Neural cell (in vitro differentiated cells): ENCODE data around the gene FGF21. TPM values are rescaled to one million over a fixed set of nuclear protein-coding genes. Genes with fewer than 3 reads are reported as not detected.

Source experiments
- H2AFZ ChIP-seq: fragments of 200-600, 300-800 bp; sonication (generic), shearing (Covaris generic); 2 replicates; pipeline ENCODE4 v1.6.0; 2014; ENCODE audit warnings: low read depth, mild to moderate bottlenecking, antibody characterized with exemption, low read length, moderate library complexity
- H3F3A ChIP-seq: fragments of 200-600 bp; shearing (Covaris generic); 2 replicates; pipeline ENCODE4 v1.6.1; 2016; ENCODE audit warnings: mild to moderate bottlenecking, moderate library complexity, mixed read lengths, antibody characterized with exemption, low read length; ENCODE audit not compliant: insufficient read depth, poor library complexity, severe bottlenecking
- H3K27ac ChIP-seq: fragments of 200-600, 300-800 bp; sonication (generic), shearing (Covaris generic); 2 replicates; pipeline ENCODE4 v1.5.1; 2014; ENCODE audit warnings: mild to moderate bottlenecking, low read length, moderate library complexity
- H3K27me3 ChIP-seq: fragments of 300-800, 200-600 bp; sonication (generic), shearing (Covaris generic); 2 replicates; pipeline ENCODE4 v1.6.0; 2014; ENCODE audit warnings: mild to moderate bottlenecking, low read depth, low read length, moderate library complexity; ENCODE audit not compliant: insufficient read depth
- H3K36me3 ChIP-seq: fragments of 300-800, 200-600 bp; sonication (generic), shearing (Covaris generic); 2 replicates; pipeline ENCODE4 v1.5.1; 2014; ENCODE audit warnings: mild to moderate bottlenecking, antibody characterized with exemption, low read length, moderate library complexity; ENCODE audit not compliant: insufficient read depth
- H3K4me2 ChIP-seq: fragments of 300-800, 200-600 bp; sonication (generic), shearing (Covaris generic); 2 replicates; pipeline ENCODE4 v1.6.0; 2014; ENCODE audit warnings: mild to moderate bottlenecking, low read length
- H3K4me3 ChIP-seq: fragments of 300-800, 200-600 bp; sonication (generic), shearing (Covaris generic); 2 replicates; pipeline ENCODE4 v1.5.1; 2014; ENCODE audit warnings: mild to moderate bottlenecking, low read length, moderate library complexity
- H3K79me2 ChIP-seq: fragments of 200-600 bp; shearing (Covaris generic); replicated peaks from 2 replicates; pipeline ENCODE4 v1.6.0; 2014; ENCODE audit warnings: mild to moderate bottlenecking, low read length, moderate library complexity; ENCODE audit not compliant: insufficient read depth
- H3K9ac ChIP-seq: fragments of 300-800, 200-600 bp; sonication (generic), shearing (Covaris generic); 2 replicates; pipeline ENCODE4 v1.6.1; 2016; ENCODE audit warnings: mild to moderate bottlenecking, low read length, mixed read lengths
- H3K9me2 ChIP-seq: fragments of 200-600 bp; shearing (Covaris generic); 2 replicates; pipeline ENCODE4 v1.6.1; 2016; ENCODE audit warnings: mild to moderate bottlenecking, low read length, mixed read lengths; ENCODE audit not compliant: insufficient read depth
- H3K9me3 ChIP-seq: fragments of 200-600, 300-800 bp; sonication (generic), shearing (Covaris generic); 2 replicates; pipeline ENCODE4 v1.6.1; 2016; ENCODE audit warnings: mild to moderate bottlenecking, mixed run types, low read length, moderate library complexity, mixed read lengths
- H4K20me1 ChIP-seq: fragments of 200-600 bp; shearing (Covaris generic); 2 replicates; pipeline ENCODE4 v1.6.1; 2016; ENCODE audit warnings: mild to moderate bottlenecking, mixed run types; ENCODE audit not compliant: insufficient read depth
- EP300 ChIP-seq: fragments of 450-650 bp; conservative IDR thresholded peaks from 2 replicates; pipeline ENCODE4 v1.6.1; 2014; ENCODE audit warnings: antibody characterized with exemption, mild to moderate bottlenecking, moderate library complexity; ENCODE audit not compliant: poor library complexity, severe bottlenecking
- EZH2 ChIP-seq: fragments of 200-600, 300-800 bp; shearing (Covaris generic), sonication (generic); IDR thresholded peaks from 2 replicates; pipeline ENCODE4 v1.6.1; 2014; ENCODE audit warnings: antibody characterized with exemption, low read length, borderline replicate concordance, mild to moderate bottlenecking; ENCODE audit not compliant: insufficient read depth, poor library complexity, severe bottlenecking
- MXI1 ChIP-seq: fragments of 450-650 bp; conservative IDR thresholded peaks from 2 replicates; pipeline ENCODE4 v1.6.1; 2014; ENCODE audit warnings: antibody characterized with exemption, mild to moderate bottlenecking; ENCODE audit not compliant: poor library complexity, severe bottlenecking
- POLR2AphosphoS5 ChIP-seq: IDR thresholded peaks from 2 replicates; pipeline ENCODE4 v1.6.1; 2012
- RAD21 ChIP-seq: fragments of 450-650 bp; conservative IDR thresholded peaks from 2 replicates; pipeline ENCODE4 v1.6.1; 2014; ENCODE audit warnings: antibody characterized with exemption, mild to moderate bottlenecking, moderate library complexity
- SMC3 ChIP-seq: fragments of 450-650 bp; conservative IDR thresholded peaks from 2 replicates; pipeline ENCODE4 v1.6.1; 2014; ENCODE audit warnings: antibody characterized with exemption, mild to moderate bottlenecking, moderate library complexity; ENCODE audit not compliant: poor library complexity
- polyA plus RNA-seq: library from polyadenylated mRNA; depleted of rRNA; stranded (reverse); fragments of >200 nt; gene quantifications from 2 replicates; pipeline ENCODE4 v1.2.3, GENCODE V29; 2014
- TF ChIP-seq, protein P1 (sequence below): fragments of 450-650 bp; IDR thresholded peaks from 2 replicates; pipeline ENCODE4 v1.5.1; 2014; ENCODE audit warnings: antibody characterized with exemption, mild to moderate bottlenecking, moderate library complexity; ENCODE audit not compliant: poor library complexity, severe bottlenecking
- TF ChIP-seq, protein P2 (sequence below): IDR thresholded peaks from 2 replicates; pipeline ENCODE4 v1.6.1; 2012; ENCODE audit warnings: borderline replicate concordance

Gene FGF21
- polyA plus RNA-seq, 1 donor from 2014 or later = not detected

DNA sequence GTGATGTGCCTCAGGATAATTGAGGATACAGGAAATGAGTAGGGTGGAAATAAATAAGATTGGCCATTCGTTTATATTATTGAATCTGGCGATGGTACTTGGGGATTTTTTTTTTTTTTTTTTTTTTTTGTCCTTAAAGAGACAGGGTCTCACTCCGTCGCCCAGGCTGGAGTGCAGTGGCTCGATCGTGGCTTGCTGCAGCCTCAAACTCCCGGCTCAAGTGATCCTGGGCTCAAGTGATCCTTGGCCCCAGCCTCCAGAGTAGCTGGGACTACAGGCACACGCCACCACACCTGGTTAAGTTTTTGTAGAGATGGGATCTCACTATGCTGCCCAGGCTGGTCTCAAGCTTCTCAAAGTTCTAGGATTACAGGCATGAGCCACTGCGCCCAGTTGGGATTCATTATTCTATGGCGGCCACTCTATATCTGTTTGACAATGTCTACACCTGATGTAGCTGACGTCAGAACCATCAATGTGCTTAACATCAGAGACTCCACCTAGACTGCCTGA lies 33.1 kb upstream of the FGF21 start:
- H2AFZ ChIP-seq = no peak overlapping the region
- H3K4me3 ChIP-seq = no peak overlapping the region
- no peaks in the 10 kb centered on the region for H3K9me3 ChIP-seq
- H3K4me2 ChIP-seq = no peak overlapping the region
- H3K27ac ChIP-seq = no peak overlapping the region
- H3K79me2 ChIP-seq = no peaks in the 10 kb centered on the region
- H3K9me2 ChIP-seq = no peaks in the 10 kb centered on the region
- H3K36me3 ChIP-seq = no peaks in the 10 kb centered on the region
- H3K27me3 ChIP-seq = no peaks in the 10 kb centered on the region
- no peak overlapping the region for H3K9ac ChIP-seq
- H4K20me1 ChIP-seq = no peaks in the 10 kb centered on the region
- TF ChIP-seq MXI1 = no peak
- TF ChIP-seq POLR2AphosphoS5 = no peak
- TF ChIP-seq, protein P1, sequence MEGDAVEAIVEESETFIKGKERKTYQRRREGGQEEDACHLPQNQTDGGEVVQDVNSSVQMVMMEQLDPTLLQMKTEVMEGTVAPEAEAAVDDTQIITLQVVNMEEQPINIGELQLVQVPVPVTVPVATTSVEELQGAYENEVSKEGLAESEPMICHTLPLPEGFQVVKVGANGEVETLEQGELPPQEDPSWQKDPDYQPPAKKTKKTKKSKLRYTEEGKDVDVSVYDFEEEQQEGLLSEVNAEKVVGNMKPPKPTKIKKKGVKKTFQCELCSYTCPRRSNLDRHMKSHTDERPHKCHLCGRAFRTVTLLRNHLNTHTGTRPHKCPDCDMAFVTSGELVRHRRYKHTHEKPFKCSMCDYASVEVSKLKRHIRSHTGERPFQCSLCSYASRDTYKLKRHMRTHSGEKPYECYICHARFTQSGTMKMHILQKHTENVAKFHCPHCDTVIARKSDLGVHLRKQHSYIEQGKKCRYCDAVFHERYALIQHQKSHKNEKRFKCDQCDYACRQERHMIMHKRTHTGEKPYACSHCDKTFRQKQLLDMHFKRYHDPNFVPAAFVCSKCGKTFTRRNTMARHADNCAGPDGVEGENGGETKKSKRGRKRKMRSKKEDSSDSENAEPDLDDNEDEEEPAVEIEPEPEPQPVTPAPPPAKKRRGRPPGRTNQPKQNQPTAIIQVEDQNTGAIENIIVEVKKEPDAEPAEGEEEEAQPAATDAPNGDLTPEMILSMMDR = no peak
- no peak for TF ChIP-seq EZH2
- no peak for TF ChIP-seq SMC3
- TF ChIP-seq, protein P2, sequence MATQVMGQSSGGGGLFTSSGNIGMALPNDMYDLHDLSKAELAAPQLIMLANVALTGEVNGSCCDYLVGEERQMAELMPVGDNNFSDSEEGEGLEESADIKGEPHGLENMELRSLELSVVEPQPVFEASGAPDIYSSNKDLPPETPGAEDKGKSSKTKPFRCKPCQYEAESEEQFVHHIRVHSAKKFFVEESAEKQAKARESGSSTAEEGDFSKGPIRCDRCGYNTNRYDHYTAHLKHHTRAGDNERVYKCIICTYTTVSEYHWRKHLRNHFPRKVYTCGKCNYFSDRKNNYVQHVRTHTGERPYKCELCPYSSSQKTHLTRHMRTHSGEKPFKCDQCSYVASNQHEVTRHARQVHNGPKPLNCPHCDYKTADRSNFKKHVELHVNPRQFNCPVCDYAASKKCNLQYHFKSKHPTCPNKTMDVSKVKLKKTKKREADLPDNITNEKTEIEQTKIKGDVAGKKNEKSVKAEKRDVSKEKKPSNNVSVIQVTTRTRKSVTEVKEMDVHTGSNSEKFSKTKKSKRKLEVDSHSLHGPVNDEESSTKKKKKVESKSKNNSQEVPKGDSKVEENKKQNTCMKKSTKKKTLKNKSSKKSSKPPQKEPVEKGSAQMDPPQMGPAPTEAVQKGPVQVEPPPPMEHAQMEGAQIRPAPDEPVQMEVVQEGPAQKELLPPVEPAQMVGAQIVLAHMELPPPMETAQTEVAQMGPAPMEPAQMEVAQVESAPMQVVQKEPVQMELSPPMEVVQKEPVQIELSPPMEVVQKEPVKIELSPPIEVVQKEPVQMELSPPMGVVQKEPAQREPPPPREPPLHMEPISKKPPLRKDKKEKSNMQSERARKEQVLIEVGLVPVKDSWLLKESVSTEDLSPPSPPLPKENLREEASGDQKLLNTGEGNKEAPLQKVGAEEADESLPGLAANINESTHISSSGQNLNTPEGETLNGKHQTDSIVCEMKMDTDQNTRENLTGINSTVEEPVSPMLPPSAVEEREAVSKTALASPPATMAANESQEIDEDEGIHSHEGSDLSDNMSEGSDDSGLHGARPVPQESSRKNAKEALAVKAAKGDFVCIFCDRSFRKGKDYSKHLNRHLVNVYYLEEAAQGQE = no peak
- TF ChIP-seq RAD21 = no peak
- H3F3A ChIP-seq = no peaks in the 10 kb centered on the region

DNA sequence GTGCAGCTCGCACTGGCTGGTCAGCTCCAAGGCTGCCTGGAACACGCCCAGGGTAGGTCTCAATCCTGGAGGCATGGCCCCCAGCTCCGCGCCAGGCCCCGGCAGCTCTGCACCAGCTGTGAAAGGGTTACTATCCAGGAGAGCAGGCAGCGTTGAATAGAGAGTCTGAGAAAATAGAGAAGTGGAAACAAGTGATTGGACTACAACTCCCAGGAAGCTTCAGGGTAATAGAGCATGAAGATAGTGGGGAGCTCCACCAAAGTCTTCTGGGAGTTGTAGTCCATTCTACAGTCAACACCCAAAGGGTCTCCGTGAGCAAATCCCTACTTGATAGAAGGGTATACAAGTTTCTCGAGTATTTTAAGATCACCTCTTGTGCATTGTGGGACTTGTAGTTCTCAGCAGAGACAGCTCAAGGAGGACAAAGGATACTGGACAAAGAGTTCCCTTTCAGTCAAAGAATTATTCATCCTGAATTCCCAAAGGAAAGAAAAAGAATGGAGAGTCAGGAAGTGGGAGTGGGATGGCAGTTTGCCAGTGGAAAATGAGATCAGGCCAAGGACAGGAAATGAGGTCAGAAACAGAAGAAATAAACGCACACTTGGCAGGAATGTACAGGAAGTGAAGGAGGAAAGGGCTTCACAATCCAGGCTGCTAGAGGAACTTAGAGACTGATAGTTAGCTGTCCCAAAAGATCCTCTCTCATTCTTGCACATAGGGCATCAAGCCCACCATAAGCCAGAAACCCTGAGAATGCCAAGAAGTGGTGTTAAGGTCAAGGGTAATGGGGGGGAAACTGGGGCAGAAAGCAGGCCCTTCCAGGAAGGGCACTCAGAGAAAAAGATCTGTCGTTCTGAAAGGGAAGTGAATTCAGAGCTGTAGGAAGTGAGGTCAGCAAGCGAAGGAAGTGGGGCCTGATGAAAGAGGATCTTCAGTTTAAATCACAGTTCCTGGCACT lies 30.2 kb upstream of the FGF21 start:
- TF ChIP-seq POLR2AphosphoS5 = no peak
- TF ChIP-seq EZH2 = no peak
- TF ChIP-seq, protein P2 = no peak
- TF ChIP-seq, protein P1 = no peak
- TF ChIP-seq SMC3 = no peak
- no peak for TF ChIP-seq EP300
- TF ChIP-seq RAD21 = no peak
- Histone ChIP-seq H3K36me3 (no peaks in the 10 kb centered on the region), H3K4me3 (no peak overlapping the region), H2AFZ (peak overlapping the region; percentile 9), H3K9ac (no peak overlapping the region), H3K27me3 (no peaks in the 10 kb centered on the region), H3K9me3 (no peaks in the 10 kb centered on the region), H3K27ac (no peak overlapping the region), H3K9me2 (no peaks in the 10 kb centered on the region), H4K20me1 (no peaks in the 10 kb centered on the region), H3K79me2 (no peaks in the 10 kb centered on the region), H3K4me2 (no peak overlapping the region), H3F3A (no peaks in the 10 kb centered on the region)
